ENCODE results near the gene HMBS.

The HMBS gene

GRCh38 chr11:119067371-119068222, 17.1 kb upstream of the HMBS start, which contains the start of gene VPS11:
TSS of gene VPS11 (plus strand) at chr11:119067818. CDS start at chr11:119067824, 6 bp downstream.
- DNase-seq, result peak; percentile 96

DNA sequence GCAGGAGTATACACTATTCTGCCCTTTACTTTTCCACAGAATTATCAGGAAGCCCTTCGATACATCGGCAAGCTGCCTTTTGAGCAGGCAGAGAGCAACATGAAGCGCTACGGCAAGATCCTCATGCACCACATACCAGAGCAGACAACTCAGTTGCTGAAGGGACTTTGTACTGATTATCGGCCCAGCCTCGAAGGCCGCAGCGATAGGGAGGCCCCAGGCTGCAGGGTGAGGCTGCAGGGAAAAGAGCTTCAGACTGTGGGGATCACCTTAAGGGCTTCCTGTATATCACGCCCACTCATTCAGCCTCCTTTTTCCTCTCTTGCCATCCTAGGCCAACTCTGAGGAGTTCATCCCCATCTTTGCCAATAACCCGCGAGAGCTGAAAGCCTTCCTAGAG, 6.8 kb upstream of the HMBS start:
- no peak for DNase-seq

DNA sequence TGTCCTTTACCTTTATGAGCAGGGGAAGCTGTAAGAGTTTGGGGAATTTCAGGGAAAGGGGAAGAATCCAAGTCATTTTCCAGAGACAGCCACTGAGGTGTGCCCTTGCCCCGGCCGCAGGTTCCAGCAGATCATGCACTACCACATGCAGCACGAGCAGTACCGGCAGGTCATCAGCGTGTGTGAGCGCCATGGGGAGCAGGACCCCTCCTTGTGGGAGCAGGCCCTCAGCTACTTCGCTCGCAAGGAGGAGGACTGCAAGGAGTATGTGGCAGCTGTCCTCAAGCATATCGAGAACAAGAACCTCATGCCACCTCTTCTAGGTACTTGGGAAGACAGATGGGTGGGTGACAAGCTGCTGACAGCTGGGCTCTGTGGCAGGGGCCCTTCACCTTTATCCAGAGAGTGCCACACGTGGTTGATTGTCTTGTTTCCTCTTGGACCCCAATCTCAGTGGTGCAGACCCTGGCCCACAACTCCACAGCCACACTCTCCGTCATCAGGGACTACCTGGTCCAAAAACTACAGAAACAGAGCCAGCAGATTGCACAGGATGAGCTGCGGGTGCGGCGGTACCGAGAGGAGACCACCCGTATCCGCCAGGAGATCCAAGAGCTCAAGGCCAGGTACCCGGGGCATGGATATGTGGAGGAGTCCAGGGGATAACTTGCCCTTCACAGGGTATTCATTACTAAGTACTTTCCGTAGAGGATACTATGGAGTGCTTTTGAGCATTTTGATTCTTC, 5.8 kb upstream of the HMBS start:
- no peak for DNase-seq

- DNase-seq, result no peak
These were observed 2.9 kb upstream of the HMBS start for GRCh38 chr11:119081682-119082260.

- no peak for DNase-seq
These were observed 761 bp downstream of the HMBS start for GRCh38 chr11:119085437-119085847.

- DNase-seq, result no peak
These were observed 2.4 kb downstream of the HMBS start for GRCh38 chr11:119087123-119087522.

GRCh38 chr11:119087747-119088241, 3.1 kb downstream of the HMBS start:
- no peak for DNase-seq

DNA sequence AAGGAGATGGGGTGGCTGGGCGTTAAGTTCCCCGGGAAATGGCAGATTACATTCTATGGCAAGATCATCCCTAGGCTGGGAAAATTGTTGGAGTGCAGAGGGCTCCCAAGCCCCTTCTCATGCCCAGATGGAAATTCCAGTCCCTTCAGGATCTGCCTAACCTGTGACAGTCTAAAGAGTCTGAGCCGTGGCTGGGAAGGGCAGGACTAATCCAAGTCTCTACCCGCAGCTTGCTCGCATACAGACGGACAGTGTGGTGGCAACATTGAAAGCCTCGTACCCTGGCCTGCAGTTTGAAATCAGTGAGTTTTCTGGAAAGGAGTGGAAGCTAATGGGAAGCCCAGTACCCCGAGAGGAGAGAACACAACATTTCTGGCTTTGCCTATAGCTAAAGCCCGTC, 3.7 kb downstream of the HMBS start:
- no peak for DNase-seq

- DNase-seq, result no peak
These were observed 4.6 kb downstream of the HMBS start for GRCh38 chr11:119089319-119089718.

DNA sequence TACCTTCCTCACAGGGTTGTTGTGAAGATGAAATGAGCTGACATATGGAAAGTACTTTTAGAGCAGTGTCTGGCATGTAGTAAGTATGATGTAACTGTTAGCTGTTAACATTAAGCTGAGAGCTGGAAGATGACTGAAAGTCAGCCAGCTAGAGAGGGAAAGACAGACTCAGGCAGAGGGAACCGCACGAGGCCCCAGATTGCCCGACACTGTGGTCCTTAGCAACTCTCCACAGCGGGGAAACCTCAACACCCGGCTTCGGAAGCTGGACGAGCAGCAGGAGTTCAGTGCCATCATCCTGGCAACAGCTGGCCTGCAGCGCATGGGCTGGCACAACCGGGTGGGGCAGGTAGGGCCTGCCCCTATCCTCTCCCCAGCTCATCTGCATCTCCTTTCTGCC, 6.5 kb downstream of the HMBS start:
- DNase-seq, result no peak

DNA sequence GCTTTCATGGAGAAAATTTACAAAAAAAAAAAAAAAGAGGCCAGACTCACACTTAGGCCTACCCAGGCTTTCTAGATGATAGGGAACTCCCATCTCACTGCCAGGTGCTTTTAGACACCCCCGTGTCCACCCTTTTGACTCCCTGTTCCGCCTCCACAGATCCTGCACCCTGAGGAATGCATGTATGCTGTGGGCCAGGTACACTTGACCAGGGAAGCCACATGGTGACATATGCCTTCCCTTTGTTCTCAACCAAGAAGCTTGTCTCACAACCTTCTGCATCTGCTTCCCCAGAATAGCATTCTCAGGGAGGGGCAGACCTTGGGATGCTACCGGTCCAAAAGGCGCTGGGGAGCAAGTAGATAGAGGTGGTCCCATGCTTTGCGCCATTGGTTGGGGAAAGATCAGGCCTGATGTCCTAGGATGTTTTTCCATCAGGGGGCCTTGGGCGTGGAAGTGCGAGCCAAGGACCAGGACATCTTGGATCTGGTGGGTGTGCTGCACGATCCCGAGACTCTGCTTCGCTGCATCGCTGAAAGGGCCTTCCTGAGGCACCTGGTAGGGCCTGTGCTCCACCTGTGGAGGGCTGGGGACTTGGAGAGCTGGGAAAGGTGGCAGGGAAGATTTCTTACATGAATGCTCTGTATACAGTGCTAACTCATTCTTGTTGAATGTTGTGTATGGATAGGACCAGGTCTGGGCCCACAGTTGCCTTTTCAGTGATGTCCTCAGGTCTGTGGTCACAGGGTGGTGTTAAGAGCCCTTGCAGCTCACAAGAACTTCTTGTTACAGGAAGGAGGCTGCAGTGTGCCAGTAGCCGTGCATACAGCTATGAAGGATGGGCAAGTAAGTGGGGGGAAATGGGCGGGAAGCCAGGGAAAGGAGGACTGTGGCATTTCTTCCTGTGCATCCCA, 7.5 kb downstream of the HMBS start:
- no peak for DNase-seq

DNA sequence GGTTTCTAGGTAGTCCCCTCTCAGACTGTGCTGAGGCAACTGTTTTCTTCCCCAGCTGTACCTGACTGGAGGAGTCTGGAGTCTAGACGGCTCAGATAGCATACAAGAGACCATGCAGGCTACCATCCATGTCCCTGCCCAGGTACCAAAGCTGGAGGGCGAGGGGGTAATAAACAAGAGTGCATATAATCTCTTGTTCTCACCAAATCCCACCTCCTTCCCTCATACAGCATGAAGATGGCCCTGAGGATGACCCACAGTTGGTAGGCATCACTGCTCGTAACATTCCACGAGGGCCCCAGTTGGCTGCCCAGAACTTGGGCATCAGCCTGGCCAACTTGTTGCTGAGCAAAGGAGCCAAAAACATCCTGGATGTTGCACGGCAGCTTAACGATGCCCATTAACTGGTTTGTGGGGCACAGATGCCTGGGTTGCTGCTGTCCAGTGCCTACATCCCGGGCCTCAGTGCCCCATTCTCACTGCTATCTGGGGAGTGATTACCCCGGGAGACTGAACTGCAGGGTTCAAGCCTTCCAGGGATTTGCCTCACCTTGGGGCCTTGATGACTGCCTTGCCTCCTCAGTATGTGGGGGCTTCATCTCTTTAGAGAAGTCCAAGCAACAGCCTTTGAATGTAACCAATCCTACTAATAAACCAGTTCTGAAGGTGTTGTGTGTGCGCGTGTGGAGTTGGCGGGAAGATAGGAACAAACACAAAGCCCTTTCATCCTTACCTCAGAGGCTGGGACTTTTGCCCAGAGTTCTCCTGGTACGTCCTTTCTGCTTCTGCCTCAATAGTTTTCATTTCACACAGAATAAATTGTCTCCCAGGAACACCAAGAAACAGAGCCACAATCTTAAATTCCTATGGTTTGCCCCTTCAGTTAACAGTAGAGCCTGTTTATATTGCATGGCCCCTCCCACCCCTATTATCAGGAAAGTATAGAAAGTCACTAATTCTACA, 8.5 kb downstream of the HMBS start:
- no peak for DNase-seq

DNA sequence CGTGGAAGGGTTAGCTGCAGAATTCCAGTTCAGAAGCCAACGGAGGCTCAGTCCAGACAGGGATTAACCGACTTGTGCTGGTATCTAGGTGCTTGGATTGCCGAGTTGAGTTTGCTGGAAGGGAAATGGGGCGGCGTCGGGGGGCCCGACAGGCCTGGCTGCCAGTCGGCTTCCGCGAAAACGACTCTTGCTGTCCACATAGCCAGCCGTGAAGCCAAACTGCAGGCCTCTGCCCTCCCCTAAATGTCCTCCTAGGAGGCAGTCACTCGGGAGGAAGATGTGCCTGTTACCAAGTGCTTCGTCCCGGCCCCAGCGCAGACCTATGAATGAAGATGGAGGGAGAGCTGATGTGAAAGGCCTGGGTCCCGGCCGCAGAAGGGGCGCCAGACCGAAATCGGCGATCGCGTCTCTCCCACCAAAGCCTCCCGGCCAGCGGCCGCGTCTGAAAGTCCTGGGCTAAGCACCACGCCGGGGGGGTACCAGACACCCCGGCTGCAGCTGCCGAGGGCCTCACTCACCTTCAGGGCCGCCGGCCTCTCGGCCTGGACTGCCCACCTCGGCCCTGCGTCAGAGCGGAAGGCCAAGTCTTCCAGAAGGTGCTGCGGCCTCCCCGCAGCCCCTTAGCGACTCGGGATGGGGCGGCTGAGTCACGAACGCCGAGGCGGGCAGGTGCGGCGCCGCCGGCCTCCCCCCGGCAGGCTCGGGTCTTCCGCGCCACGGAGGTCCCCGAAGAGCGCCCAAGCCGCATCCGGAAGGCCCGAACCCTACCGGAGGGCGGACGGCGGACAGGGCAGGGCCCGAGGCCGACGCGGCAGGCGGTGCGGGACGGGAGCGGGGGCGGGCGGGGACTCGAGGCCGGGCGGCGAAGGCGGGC, 9.5 kb downstream of the HMBS start:
- peak; percentile 46 for DNase-seq

- DNase-seq, result peak; percentile 86
These were observed 10.1 kb downstream of the HMBS start for GRCh38 chr11:119094816-119095065.

DNA sequence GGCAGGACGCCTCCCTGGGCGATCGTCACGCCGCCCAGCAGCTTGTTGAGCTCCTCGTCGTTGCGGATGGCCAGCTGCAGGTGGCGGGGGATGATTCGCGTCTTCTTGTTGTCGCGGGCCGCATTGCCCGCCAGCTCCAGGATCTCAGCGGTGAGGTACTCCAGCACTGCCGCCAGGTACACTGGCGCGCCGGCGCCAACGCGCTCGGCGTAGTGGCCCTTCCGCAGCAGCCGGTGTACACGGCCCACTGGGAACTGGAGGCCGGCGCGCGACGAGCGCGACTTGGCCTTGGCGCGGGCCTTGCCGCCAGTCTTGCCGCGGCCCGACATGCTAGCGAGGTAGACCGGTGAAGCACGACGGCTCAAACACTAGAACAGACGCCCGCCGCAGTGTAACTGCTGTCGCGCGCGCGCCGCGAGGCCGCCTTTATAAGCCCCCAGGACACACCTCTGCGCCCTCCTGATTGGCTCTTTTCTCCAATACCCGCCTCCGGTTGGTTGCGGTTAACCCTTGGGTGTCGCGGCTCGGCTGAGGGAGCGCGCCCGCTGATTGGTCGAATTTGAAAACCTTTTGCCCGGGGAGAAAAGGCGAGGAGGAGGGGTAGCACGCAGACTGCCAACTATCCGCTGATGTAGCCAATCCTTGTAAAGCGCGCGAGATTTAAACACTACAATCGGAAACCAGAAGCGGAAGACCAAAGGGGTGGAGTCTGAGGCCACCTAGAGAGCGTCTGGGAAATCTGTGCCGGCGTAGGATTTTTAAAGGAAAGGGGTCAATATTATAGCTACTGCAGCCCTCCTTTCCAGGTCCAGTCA, 10.6 kb downstream of the HMBS start:
- peak; percentile 100 for DNase-seq

DNA sequence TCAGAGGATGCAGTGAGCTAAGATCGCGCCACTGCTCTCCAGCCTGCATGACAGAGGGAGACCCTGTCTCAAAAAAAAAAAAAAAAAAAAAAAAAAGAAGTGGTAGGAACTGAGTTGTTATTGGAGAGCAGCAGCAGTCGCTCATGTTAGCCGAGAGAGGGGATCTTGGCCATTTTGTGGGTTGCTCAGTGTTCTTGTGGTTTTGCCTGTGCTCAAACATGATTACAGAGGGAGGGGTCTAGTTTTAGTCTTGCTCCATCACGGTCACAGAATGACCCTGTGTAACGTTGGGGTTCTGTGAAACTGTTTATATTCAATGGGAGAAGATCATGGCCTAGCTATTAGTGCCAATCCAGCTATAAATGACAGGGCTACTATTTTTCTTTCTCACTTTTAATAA, 15.0 kb downstream of the HMBS start:
- DNase-seq, result no peak

- DNase-seq, result peak; percentile 60
These were observed 15.7 kb downstream of the HMBS start for GRCh38 chr11:119100246-119100970.

DNA sequence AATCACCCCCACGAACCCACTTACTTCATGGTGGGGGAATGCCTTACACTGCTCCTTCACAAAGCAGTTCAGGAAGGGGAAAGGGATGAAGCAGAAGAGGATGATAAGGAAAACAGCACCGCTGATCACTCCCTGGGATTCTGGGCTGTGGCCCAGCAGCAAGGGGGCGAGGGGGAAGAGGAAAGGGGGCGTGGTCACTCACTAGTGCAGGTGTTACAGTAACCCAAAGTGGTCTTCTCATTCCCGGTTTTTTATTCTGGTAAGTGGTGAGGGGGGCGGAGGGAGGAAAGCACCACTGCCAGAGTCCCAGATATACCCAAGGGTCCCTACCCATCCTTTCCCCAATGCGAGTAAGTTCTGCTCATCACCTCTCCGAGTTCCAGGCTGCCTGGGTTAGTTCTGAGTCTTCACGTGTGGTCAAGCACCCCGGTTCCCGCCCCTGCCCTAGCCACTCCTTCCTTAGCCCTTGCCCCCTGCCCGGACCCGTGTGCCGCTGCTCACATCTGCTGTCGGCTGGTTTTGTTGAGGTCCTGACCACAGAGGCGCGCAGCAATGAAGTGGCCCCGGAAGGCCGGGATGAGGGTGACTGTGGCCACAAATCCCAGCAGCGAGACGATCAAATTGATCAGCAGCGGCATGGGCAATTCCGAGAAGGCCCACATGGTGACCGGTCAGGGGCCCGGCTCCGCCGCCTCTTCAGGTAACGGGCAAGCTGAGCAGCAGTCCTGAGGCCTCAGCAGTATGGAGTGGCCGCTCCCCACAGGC, 16.5 kb downstream of the HMBS start:
- DNase-seq, result no peak
